H1 (cell line): ENCODE data around the gene LPP. TPM values are rescaled to one million over a fixed set of nuclear protein-coding genes. Genes with fewer than 3 reads are reported as not detected.

Experiments used
- CHD7 ChIP-seq: fragments of 300-600 bp; sonication (generic); IDR thresholded peaks from 2 replicates; pipeline ENCODE4 v1.7.1; 2012; ENCODE audit warnings: low read length, moderate library complexity, mild to moderate bottlenecking, inconsistent platforms; ENCODE audit not compliant: insufficient replicate concordance
- SIRT6 ChIP-seq: IDR thresholded peaks from one replicate; pipeline ENCODE4 v1.7.1; 2012; ENCODE audit warnings: low read length, inconsistent platforms
- polyA plus RNA-seq, 7 experiments: library from polyadenylated mRNA; depleted of rRNA in 3 of 7; stranded (reverse) in 5 of 7; unstranded in 2 of 7; fragments of >200 nt in 5 of 7; fragments of 200-250 nt in 2 of 7; gene quantifications; 1 replicate in 5 of 7; 2 replicates in 1 of 7; 4 replicates in 1 of 7; pipeline versions ENCODE4 v1.2.1 to v1.2.3, GENCODE V29; 2011 to 2013; ENCODE audit warnings: missing spikeins in 2 of 7, mixed read lengths in 2 of 7
- total RNA-seq: library from RNA; stranded (reverse); fragmentation: NEBNext Ultra II Directional; extraction: Animal tissue kit (Norgen Biotek cat#: 25700); gene quantifications from 2 replicates; pipeline ENCODE4 v1.2.1, GENCODE V29; 2021

Gene LPP
- total and polyA plus RNA-seq, 2 of the 8 experiments (the other 6 are each of a cell fraction or from before 2014, with no cell fraction given): 10.0 to 53.3 TPM

- TF ChIP-seq CHD7 (no peak), SIRT6 (no peak)
These were observed 420.9 kb downstream of the LPP start (continued) for GRCh38 chr3:188574885-188575284.
